ENCODE data around the gene BLTP1.
A peak's percentile ranks its signal among the peaks of the same experiment; 100 is the strongest.

BLTP1 gene

DNA sequence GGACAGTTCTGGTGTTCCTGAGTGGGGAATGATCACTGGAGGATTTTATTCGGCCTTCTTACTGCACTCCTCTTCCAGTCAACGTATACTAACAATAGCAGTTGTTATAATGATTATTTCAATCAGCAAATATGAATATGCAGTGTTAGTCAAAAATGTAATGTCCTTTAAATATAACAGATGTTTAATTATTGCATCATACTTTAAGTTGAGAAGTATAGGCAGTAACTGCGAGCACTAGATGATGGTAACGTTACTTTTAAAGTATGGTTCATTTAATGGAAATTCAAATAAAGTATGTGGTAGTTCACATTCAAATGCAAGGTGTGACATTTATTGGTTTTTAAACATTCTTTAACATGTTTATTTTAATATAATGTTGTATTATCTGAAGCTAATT, 5.5 kb upstream of the BLTP1 start:
- no peak for TF ChIP-seq FOXP2 (optimal IDR thresholded peaks at IDR 0.05; ENCODE audit: borderline replicate concordance, extremely low read depth, extremely low read length, insufficient read depth)
- TF ChIP-seq, protein P1, sequence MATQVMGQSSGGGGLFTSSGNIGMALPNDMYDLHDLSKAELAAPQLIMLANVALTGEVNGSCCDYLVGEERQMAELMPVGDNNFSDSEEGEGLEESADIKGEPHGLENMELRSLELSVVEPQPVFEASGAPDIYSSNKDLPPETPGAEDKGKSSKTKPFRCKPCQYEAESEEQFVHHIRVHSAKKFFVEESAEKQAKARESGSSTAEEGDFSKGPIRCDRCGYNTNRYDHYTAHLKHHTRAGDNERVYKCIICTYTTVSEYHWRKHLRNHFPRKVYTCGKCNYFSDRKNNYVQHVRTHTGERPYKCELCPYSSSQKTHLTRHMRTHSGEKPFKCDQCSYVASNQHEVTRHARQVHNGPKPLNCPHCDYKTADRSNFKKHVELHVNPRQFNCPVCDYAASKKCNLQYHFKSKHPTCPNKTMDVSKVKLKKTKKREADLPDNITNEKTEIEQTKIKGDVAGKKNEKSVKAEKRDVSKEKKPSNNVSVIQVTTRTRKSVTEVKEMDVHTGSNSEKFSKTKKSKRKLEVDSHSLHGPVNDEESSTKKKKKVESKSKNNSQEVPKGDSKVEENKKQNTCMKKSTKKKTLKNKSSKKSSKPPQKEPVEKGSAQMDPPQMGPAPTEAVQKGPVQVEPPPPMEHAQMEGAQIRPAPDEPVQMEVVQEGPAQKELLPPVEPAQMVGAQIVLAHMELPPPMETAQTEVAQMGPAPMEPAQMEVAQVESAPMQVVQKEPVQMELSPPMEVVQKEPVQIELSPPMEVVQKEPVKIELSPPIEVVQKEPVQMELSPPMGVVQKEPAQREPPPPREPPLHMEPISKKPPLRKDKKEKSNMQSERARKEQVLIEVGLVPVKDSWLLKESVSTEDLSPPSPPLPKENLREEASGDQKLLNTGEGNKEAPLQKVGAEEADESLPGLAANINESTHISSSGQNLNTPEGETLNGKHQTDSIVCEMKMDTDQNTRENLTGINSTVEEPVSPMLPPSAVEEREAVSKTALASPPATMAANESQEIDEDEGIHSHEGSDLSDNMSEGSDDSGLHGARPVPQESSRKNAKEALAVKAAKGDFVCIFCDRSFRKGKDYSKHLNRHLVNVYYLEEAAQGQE (IDR thresholded peaks at IDR 0.05; ENCODE audit: insufficient read depth in 1 of 2, low read depth in 2 of 2, low read length in 2 of 2): no peak
- no peak for TF ChIP-seq POLR2AphosphoS5 (IDR thresholded peaks at IDR 0.05; ENCODE audit: low read depth, low read length)
- no peak for TF ChIP-seq TAF1 (IDR thresholded peaks at IDR 0.05; ENCODE audit: borderline replicate concordance, insufficient read depth, low read length)

GRCh38 chr4:122150931-122151330, 1.2 kb upstream of the BLTP1 start:
- TF ChIP-seq TAF1 (IDR thresholded peaks at IDR 0.05; ENCODE audit: borderline replicate concordance, insufficient read depth, low read length) (no peak), SIN3A (IDR thresholded peaks at IDR 0.05; ENCODE audit: borderline replicate concordance, insufficient read depth, low read length) (no peak), FOXP2 (optimal IDR thresholded peaks at IDR 0.05; ENCODE audit: borderline replicate concordance, extremely low read depth, extremely low read length, insufficient read depth) (no peak), POLR2AphosphoS5 (IDR thresholded peaks at IDR 0.05; ENCODE audit: low read depth, low read length) (no peak)
- TF ChIP-seq, protein P1 (IDR thresholded peaks at IDR 0.05; ENCODE audit: insufficient read depth in 1 of 2, low read depth in 2 of 2, low read length in 2 of 2): no peak

DNA sequence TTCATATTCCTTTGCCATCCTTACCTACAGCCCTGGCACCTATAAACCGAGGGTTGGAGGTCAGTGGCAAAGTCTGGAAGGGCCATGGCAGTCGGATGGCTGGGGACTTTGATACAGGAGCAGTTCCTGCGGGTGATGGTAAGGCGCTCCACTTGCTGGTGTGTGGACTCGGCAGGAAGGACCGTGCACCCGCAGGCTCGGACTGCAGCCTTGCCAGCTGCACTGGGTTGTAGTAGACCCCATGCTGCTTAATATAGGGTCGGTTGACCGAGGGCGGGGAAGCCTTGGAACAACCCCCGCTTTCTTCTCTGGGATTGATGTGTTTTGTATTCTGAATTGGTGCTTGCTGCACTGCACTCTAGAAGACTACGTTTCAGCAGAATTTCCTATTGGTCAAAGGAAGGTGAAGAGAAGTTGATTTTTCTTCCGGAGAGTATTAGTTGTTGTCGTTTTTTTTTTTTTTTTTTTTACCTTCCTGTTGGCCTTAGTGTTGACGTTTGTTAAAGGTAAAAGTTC, 638 bp downstream of the BLTP1 start:
- TF ChIP-seq, protein P1 (IDR thresholded peaks at IDR 0.05; ENCODE audit: insufficient read depth in 1 of 2, low read depth in 2 of 2, low read length in 2 of 2): no peak
- TF ChIP-seq TAF1 (IDR thresholded peaks at IDR 0.05; ENCODE audit: borderline replicate concordance, insufficient read depth, low read length): peak; percentile 31; the same call in 1 of the 2 replicates

DNA sequence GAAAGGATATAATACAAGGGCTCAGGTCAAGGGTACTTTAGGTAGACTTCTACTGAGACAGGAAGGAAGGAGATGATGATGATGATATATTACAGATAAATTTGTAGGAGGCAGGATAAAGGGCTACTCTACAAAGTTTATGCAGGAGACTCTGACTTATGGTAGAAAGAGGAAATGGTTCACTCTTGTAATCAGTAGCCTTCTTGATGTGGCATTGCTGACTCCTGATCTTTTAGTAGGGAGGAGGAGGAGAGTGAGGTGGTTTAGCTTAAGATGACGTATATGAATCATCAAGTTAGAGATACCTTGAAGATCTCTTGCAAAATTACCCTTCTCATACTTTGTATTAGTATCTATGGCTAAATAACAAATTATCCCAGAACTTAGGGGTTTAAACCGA, 4.7 kb downstream of the BLTP1 start:
- TF ChIP-seq SIN3A (IDR thresholded peaks at IDR 0.05; ENCODE audit: borderline replicate concordance, insufficient read depth, low read length): no peak
- TF ChIP-seq, protein P1 (IDR thresholded peaks at IDR 0.05; ENCODE audit: insufficient read depth in 1 of 2, low read depth in 2 of 2, low read length in 2 of 2): no peak

DNA sequence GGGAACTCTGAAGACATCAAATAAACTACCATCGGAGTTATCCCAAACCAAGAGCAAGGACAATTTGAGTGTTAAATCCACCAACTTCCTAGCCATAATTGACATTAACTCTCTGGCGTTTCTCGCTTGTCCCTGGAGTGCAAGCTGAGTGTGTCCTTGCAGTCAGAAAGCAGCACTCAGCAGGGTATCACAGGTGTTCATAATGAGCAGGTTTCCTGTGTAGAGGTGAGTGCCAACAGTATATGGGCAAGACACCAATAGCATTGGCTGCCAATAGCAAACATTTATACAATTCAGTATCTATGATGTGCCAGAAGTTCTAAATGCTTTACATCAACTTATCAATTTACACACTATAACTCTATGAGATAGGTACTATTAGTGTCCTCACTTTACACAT, 11.2 kb downstream of the BLTP1 start:
- TF ChIP-seq SIN3A (IDR thresholded peaks at IDR 0.05; ENCODE audit: borderline replicate concordance, insufficient read depth, low read length): no peak
- TF ChIP-seq, protein P1 (IDR thresholded peaks at IDR 0.05; ENCODE audit: insufficient read depth in 1 of 2, low read depth in 2 of 2, low read length in 2 of 2): no peak
- no peak for TF ChIP-seq POLR2AphosphoS5 (IDR thresholded peaks at IDR 0.05; ENCODE audit: low read depth, low read length)
- TF ChIP-seq TAF1 (IDR thresholded peaks at IDR 0.05; ENCODE audit: borderline replicate concordance, insufficient read depth, low read length): no peak
- no peak for TF ChIP-seq FOXP2 (optimal IDR thresholded peaks at IDR 0.05; ENCODE audit: borderline replicate concordance, extremely low read depth, extremely low read length, insufficient read depth)
